Adrenal gland (tissue), 12 donors: ENCODE results near the gene SP110. TPM values are rescaled to one million over a fixed set of nuclear protein-coding genes. Genes with fewer than 3 reads are reported as not detected.
A peak's percentile ranks its signal among the peaks of the same experiment; 100 is the strongest.

ENCODE experiments used
- DNase-seq, 7 donors: peaks; one replicate each; pipeline ENCODE4 v3.0.0-alpha.2; 2019 to 2020
- H3K27ac ChIP-seq, 5 donors: fragments of 200-600 bp; sonication (generic) in 4 of 5; 1 replicate in 3 of 5; 2 replicates in 2 of 5; pipeline versions ENCODE4 v1.5.1 to v1.8.0; 2016 to 2020; ENCODE audit warnings: mild to moderate bottlenecking in 1 of 5
- H3K27me3 ChIP-seq: fragments of 200-600 bp; 2 replicates; pipeline ENCODE4 v1.8.0; 2021
- H3K36me3 ChIP-seq, 2 donors: fragments of 200-600 bp; replicated peaks in 1 of 2; 1 replicate in 1 of 2; 2 replicates in 1 of 2; pipeline versions ENCODE4 v1.5.1 to v1.8.0; 2018 to 2022
- H3K4me1 ChIP-seq, 2 donors: fragments of 200-600 bp; replicated peaks in 1 of 2; 1 replicate in 1 of 2; 2 replicates in 1 of 2; pipeline versions ENCODE4 v1.5.1 to v1.8.0; 2018 to 2021
- H3K4me3 ChIP-seq, 4 donors: fragments of 200-600 bp; sonication (generic) in 3 of 4; one replicate each; pipeline ENCODE4 v1.5.1; 2016 to 2018
- H3K9me3 ChIP-seq, 3 donors: fragments of 200-600 bp; sonication (generic) in 1 of 3; replicated peaks in 1 of 3; 1 replicate in 2 of 3; 2 replicates in 1 of 3; pipeline versions ENCODE4 v1.5.1 to v1.8.0; 2016 to 2021
- POLR2A ChIP-seq, 2 donors: fragments of 450-650 bp; IDR thresholded peaks; one replicate each; pipeline ENCODE4 v1.6.1; 2017; ENCODE audit warnings: antibody characterized with exemption in 2 of 2, mild to moderate bottlenecking in 2 of 2, moderate library complexity in 1 of 2
- WGBS, 4 donors: extraction: QIAGEN DNeasy Blood & Tissue Kit in 2 of 4; methylation state at CpG; one replicate each; pipeline versions ENCODE4 v1.1.5 to v1.1.7; 2013 to 2017; 5-methylcytosine and 5-hydroxymethylcytosine counted together
- intact Hi-C, 2 donors: fragments of 100-400 bp; cut with DNase I; formaldehyde crosslinking; loops; one replicate each; pipeline versions ENCODE4 v1.14.1 to v1.15.0; 2022 to 2023
- polyA plus RNA-seq, 3 donors: library from polyadenylated mRNA; stranded (reverse); fragments of 200-250 nt in 2 of 3; fragments of 350-450 nt in 1 of 3; fragmentation: Illumina TruSeq in 1 of 3; extraction: RNeasy Lipid Tissue Mini Kit (QIAGEN cat#74804) in 1 of 3; gene quantifications; one replicate each; pipeline ENCODE4 v1.2.3, GENCODE V29; 2013 to 2014
- total RNA-seq, 9 donors: library from RNA; depleted of rRNA in 4 of 9; stranded (reverse); fragments of >200 nt in 4 of 9; fragments of 120-200 nt in 1 of 9; fragmentation: NEBNext Ultra II Directional in 1 of 9; extraction: Animal tissue kit (Norgen Biotek cat#: 25700) in 1 of 9; gene quantifications; one replicate each; pipeline versions ENCODE4 v1.1.0 to v1.2.4, GENCODE V29; 2013 to 2023
- TF ChIP-seq, protein P1 (sequence below), 6 experiments: fragments of 450-650 bp in 4 of 6; fragments of 200-600 bp in 2 of 6; sonication (generic) in 1 of 6; IDR thresholded peaks; 1 replicate in 5 of 6; 2 replicates in 1 of 6; pipeline versions ENCODE4 v1.5.1 to v1.8.0; 2016 to 2021; ENCODE audit warnings: antibody characterized with exemption in 6 of 6, mild to moderate bottlenecking in 2 of 6, moderate library complexity in 1 of 6
- donor health status: healthy with polysubstance abuse.
- donor health status: Bipolar disorder and iron deficiency.
- donor health status: DM: yes; HTN: yes; CAD: no.
- donor health status: DM: no; HTN: no; CAD: no.
- donor health status: DM: no; HTN: no; CAD: no.
- donor health status: DM: yes; HTN: yes; CAD: no.

SP110 gene
- total and polyA plus RNA-seq, 12 donors = 7.8 to 37.9 (median 16.8) TPM

DNA sequence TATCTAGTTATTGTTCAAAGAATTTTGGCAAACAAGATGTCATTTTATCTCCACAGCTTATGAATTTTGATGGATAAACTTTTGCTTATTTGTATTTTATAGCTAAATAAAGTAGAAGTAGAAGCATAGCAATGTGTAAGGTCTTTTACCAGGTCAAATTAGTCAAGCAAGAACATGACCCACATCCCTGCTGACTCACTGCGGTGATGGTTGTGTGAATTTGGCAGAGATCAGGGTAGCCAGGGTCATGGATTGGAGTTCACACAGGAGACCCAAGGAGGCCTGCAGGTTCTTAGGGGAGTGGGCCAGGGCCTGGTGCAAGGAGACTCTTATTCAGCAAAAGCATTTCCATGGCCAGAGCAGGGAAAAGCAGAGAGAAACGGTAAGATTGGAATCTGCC, 24.4 kb upstream of the SP110 start:
- no peak overlapping the region for H3K27ac ChIP-seq
- intact Hi-C loops = no loop called here
- H3K36me3 ChIP-seq = no peaks in the 10 kb centered on the region
- TF ChIP-seq, protein P1, sequence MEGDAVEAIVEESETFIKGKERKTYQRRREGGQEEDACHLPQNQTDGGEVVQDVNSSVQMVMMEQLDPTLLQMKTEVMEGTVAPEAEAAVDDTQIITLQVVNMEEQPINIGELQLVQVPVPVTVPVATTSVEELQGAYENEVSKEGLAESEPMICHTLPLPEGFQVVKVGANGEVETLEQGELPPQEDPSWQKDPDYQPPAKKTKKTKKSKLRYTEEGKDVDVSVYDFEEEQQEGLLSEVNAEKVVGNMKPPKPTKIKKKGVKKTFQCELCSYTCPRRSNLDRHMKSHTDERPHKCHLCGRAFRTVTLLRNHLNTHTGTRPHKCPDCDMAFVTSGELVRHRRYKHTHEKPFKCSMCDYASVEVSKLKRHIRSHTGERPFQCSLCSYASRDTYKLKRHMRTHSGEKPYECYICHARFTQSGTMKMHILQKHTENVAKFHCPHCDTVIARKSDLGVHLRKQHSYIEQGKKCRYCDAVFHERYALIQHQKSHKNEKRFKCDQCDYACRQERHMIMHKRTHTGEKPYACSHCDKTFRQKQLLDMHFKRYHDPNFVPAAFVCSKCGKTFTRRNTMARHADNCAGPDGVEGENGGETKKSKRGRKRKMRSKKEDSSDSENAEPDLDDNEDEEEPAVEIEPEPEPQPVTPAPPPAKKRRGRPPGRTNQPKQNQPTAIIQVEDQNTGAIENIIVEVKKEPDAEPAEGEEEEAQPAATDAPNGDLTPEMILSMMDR (IDR thresholded peaks at IDR 0.05) = no peak
- no peak for TF ChIP-seq POLR2A (IDR thresholded peaks at IDR 0.05)
- 64 to 81% (median 71%) methylated on average over 2 of the region's 2 CpGs for WGBS, 4 donors
- peak in 2 of 7 donors; percentile 7 to 25 for DNase-seq
- no peaks in the 10 kb centered on the region for H3K4me1 ChIP-seq
- no peak overlapping the region for H3K4me3 ChIP-seq
- H3K9me3 ChIP-seq = no peaks in the 10 kb centered on the region
- no peaks in the 10 kb centered on the region for H3K27me3 ChIP-seq

DNA sequence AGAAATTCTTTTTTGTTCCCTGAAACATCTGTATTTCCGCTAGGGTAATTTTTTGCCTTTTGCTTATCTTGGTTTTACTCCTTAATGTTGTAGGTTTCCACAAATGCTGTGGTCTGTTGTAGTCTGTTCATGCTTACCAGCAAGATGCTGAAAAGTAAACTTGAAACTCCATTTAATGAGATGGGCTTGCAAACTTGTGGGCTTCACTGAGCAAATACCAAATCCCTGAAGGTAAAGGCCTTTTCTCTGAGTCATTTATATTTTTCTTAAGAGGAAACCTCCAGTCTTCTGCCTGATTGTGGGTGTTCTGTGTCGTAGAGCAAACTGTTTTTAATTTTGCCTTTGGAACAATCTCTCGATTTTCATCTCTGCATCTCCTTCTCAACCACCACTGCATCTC, 15.1 kb upstream of the SP110 start:
- no peak overlapping the region for H3K27ac ChIP-seq
- no peaks in the 10 kb centered on the region for H3K9me3 ChIP-seq
- no peaks in the 10 kb centered on the region for H3K27me3 ChIP-seq
- 80 to 90% (median 85%) methylated on average over 3 of the region's 3 CpGs for WGBS, 4 donors
- TF ChIP-seq, protein P1 (IDR thresholded peaks at IDR 0.05) = no peak
- TF ChIP-seq POLR2A (IDR thresholded peaks at IDR 0.05) = no peak
- H3K4me3 ChIP-seq = no peak overlapping the region
- no peaks in the 10 kb centered on the region for H3K4me1 ChIP-seq
- DNase-seq = no peak
- H3K36me3 ChIP-seq = no peaks in the 10 kb centered on the region
- intact Hi-C loops = no loop called here

DNA sequence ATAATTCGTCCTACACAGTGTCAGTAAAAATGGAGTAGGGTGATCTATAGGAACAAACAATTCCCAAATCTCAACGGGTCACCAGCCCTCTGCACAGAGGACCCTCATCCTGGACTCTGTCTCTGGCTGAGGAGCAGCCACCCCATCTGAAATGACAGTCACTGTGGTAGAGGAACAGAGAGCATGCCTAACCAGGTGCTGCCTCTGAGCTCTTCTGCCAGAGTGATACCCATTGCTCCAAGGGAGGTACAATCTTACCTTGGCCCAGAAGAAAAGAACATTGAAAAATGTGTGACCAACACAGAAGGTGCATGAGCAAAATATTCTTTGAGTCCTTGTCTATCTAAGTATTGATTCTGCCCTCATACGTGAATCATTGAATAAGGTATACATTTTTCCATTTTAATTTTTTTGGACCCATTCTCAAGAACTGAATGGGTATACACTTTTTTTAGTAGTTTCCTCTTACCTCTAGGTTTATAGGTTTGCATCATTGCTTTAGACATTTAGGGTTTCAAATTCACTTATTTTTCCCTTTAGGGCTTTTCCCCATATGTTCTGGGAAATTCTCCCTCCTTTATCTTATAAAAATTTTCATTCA, 14.4 kb upstream of the SP110 start:
- Histone ChIP-seq H3K4me3 (no peak overlapping the region), H3K4me1 (no peaks in the 10 kb centered on the region), H3K36me3 (no peaks in the 10 kb centered on the region), H3K27ac (no peak overlapping the region), H3K9me3 (no peaks in the 10 kb centered on the region), H3K27me3 (no peaks in the 10 kb centered on the region)
- TF ChIP-seq, protein P1 (IDR thresholded peaks at IDR 0.05) = no peak
- no peak for TF ChIP-seq POLR2A (IDR thresholded peaks at IDR 0.05)
- DNase-seq = no peak
- intact Hi-C loops = no loop called here
- 62 to 81% (median 77%) methylated on average over 3 of the region's 3 CpGs for WGBS, 4 donors

DNA sequence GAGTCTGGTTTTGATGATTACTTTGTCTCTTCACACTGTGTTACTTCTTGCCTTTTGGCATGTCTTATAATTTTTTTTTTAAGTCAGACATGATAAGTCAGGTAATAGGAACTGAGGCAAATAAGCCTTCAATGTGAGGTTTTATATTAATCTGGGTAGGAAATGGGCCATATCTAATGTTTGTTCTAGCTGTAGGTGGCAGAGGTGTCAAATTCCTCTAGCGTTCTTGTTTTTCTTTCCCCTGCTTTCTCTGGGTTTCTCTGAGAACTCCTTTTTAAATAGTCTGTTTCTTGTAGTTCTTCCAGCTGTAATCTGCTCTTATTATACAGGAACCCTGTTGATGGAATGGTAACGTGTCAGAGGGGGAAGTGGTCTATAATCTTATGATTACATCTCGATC, 11.5 kb upstream of the SP110 start:
- no peak for DNase-seq
- 65 to 71% (median 66%) methylated on average over 3 of the region's 3 CpGs for WGBS, 4 donors
- Histone ChIP-seq H3K4me3 (no peak overlapping the region), H3K4me1 (no peaks in the 10 kb centered on the region), H3K36me3 (no peaks in the 10 kb centered on the region), H3K27me3 (no peaks in the 10 kb centered on the region), H3K9me3 (no peaks in the 10 kb centered on the region), H3K27ac (no peak overlapping the region)
- TF ChIP-seq, protein P1 (IDR thresholded peaks at IDR 0.05) = no peak
- no peak for TF ChIP-seq POLR2A (IDR thresholded peaks at IDR 0.05)
- intact Hi-C loops = no loop called here
